Epidermal melanocyte (primary cell): Measurements from ENCODE around the gene PEX11G.
A peak's percentile ranks its signal among the peaks of the same experiment; 100 is the strongest.

ENCODE experiments used
- DNase-seq: peaks from one replicate; pipeline ENCODE4 v3.0.0; 2011; ENCODE audit warnings: low spot score; ENCODE audit not compliant: insufficient read length

The PEX11G gene

DNA sequence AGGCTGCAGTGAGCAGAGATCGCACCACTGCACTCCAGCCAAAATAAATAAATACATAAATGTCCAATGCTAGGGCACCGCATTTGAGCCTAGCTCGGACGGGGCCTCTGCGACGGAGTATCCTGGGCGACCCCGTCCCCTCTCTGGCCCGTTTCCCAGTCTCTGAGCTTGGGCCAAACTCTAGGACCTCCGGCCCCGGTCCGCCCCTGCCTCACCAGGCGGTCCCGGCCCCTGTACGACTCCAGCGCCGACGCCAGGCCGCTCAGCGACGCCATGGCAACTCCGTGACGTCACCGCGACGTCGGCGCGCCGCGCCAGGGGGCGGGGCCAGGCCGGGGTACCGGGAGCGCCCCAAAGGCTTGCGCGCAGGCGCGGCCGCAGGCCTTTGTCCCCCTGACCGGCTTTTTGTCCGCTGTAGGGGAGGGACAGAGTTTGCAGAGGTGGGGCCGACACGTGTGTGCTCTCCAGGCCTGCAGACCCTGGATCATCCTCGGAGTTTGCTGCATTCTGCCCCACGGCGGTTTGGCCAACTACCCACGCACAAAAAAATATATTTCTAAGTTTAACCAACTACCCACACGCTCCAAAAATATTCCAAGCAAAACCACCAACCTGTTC, at the start of gene PEX11G:
Gene PEX11G (minus strand): TSS at position 300 of the 618 bp plus-strand sequence. CDS start 25 bp downstream, at position 275.
- peak; percentile 98 for DNase-seq

DNA sequence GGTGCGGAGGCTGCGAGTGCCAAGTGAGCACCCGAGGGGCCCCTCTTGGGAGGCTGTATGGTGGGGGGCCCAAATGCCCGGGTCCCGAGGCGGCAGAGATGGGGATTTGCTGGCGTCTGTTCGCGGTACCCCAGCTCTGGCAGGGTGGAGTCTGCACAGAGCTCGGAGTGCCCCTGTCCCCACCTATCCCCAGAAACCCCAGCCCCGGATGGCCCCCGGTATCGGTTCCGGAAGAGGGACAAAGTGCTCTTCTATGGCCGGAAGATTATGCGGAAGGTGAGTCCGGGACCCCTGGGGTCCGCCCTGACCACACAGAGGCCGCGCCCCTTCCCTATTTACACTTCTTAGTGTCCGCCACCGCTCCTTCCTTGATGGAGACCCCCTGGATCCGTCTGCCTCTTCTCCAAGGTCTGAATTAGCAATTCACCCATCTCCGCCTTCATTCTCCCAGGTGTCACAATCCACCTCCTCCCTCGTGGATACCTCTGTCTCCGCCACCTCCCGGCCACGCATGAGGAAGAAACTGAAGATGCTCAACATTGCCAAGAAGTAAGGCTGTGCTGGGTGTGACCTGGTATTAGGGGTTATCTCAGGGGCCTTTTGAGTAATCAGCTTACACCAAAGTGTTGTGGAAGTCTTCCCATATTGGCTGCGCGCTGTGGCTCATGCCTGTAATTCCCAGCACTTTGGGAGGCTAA, 47.3 kb upstream of the PEX11G start:
- DNase-seq = no peak

DNA sequence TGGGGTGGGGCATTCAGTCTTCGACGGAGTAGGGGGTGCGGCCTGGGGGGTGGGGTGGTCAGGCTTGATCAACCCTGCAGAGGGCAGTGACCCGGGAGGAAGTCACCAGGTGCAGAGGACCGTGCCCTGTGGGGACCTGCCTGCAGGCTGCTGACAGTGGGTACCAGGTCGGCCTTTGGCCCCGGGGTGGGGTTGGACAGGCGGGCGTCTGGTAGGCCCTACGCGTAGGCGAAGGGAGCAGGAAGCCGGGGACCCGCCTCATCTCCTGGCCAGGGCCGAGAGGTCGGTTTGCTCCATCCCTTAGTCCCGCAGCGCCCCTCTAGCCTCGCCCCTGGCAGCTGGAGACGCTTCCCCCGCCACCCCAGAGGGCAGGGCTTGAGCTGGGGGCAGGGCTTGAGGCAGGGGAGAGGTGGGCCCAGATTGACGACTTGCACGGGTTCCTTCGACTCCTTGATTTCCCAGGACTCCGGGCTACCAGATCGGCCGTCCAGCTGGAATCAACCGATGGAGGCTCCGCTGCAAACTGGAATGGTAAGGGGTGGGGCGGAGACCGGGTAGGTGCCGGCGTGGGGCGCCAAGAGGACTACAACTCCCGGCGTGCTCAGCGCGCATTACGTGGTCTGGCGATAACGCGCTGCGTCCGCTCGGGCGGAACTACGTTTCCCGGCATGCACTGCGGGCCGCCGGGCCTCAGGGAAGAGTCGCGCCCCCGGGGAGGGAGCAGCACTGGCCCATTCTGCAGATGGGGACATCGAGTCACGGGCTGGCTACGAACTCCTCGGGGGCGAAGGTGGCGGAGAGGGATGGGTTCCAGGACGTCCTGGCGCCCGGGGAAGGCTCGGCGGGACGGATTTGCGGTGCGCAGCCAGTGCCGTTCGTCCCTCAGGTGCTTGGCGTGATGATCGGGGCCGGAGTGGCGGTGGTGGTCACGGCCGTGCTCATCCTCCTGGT, 46.5 kb upstream of the PEX11G start, which contains the start of gene PNPLA6:
Gene PNPLA6 (plus strand): TSS at position 671 of the 951 bp plus-strand sequence. CDS start 72 bp downstream, at position 743.
- DNase-seq = peak; percentile 99

DNA sequence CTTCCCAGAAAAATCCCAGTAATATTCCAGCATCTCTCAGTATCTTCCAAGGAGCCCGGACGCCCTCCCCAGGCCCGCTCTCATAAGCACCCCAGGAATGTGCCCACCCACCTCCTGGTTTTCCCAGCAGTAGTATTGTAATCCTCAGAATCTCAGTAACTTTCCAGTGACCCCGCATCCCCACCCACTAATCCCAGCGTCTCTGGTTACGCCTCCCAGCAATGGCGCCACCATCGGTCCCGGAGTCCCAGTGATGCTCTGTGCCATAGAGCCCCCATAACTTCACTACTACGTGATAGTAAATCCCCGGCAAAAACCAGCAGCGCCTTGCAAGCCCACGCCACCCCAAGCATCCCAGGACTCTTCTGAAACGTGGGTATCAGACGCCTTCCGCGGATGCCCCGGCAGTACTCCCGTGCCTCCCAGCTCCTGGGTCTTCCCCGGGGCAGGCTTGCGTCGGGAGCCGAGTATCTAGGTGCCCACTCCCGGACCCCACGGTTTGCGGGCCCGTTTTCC, 45.8 kb upstream of the PEX11G start:
- DNase-seq = peak; percentile 89

DNA sequence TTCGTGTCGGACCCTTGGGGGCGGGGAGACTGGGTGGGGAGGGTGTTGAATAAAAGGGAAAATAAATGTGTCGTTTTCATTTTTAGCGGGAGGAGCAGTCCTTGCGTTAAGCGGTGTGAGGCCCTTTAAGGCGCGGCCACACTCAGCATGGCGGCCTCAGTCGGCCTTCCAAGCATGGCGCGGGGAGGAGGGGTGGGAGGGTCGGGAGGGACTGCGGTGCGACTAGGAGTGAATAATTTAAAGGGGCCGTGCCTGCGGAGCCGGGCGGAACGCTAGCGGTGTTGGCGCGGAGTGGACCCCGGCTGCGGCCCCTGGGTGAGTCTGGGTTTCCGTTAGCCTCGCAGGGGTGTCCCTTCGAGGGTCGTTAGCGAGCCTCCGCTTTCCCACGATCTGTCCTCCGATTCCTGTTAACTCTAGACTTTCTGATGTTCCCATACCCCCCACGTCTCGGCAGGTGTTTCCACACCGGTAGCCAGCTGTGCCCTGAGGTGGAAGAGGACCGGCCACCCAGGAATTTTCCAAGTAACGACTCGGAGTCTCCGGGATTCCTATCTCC, 45.2 kb upstream of the PEX11G start:
- peak; percentile 97 for DNase-seq

DNA sequence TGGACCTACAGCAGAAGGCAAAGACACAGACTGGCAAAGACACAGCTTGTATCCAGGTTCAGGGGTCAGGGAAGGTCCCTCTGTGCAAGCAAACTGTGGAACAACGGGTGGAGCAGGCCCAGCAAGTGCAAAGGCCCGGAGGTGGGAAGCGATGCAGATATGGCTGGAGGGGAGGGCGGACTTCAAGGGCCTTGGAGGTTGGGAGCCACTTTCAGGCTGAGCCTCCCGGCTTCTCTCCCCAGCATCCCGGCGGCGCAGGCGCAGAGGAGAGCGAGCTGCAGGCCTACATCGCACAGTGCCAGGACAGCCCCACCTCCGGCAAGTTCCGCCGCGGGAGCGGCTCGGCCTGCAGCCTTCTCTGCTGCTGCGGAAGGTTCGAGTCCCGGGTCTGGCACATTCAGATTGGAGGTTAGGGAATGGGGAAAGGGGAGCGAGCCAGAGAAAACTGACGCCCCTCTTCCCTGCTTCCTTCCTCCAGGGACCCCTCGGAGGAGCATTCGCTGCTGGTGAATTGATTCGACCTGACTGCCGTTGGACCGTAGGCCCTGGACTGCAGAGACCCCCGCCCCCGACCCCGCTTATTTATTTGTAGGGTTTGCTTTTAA, 44.5 kb upstream of the PEX11G start:
- peak; percentile 36 for DNase-seq

DNA sequence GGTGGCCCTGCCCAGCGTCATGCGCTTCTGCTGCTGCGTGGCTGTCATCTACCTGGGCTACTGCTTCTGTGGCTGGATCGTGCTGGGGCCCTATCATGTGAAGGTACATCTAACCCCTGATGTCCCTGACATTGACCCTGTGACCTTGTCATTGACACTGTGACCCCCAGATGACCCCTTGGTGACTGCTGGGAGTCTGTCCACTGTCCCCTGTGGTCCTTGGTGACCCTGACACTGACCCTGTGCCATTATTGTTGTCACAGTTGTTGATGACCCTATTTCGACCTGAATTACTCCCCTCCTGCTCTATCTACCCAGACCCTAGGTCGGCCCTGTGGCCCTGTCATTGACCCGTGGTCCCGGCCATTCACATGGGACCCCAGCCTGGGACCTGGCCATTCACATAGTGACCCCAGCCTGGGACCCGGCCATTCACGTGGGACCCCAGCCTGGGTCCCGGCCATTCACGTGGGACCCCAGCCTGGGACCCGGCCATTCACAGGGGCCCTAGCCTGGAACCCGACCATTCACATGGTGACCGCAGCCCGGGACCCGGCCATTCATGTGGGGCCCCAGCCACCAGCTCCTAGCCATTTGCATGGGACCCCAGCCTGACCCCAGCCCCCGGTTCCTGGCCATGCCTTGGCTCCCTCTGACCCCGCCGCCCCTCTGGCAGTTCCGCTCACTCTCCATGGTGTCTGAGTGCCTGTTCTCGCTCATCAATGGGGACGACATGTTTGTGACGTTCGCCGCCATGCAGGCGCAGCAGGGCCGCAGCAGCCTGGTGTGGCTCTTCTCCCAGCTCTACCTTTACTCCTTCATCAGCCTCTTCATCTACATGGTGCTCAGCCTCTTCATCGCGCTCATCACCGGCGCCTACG, 41.0 kb upstream of the PEX11G start:
- no peak for DNase-seq

DNA sequence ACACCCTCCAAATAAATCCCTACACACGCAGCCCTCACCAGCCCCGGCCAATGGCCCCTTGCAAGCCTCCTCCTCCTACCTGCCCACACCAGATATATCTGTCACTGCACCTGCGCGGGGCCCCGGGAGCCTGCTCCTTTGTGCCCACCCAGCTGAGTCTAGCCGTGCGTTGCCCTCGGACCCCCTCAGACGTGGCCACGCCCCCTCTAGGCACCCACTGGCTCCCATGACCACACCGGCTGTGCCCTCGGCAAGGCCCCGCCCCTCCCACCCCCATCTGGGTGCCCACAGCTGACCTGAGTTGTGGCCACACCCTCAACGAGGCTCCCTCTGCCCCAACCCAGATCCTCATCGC, 40.4 kb upstream of the PEX11G start:
- DNase-seq = no peak

DNA sequence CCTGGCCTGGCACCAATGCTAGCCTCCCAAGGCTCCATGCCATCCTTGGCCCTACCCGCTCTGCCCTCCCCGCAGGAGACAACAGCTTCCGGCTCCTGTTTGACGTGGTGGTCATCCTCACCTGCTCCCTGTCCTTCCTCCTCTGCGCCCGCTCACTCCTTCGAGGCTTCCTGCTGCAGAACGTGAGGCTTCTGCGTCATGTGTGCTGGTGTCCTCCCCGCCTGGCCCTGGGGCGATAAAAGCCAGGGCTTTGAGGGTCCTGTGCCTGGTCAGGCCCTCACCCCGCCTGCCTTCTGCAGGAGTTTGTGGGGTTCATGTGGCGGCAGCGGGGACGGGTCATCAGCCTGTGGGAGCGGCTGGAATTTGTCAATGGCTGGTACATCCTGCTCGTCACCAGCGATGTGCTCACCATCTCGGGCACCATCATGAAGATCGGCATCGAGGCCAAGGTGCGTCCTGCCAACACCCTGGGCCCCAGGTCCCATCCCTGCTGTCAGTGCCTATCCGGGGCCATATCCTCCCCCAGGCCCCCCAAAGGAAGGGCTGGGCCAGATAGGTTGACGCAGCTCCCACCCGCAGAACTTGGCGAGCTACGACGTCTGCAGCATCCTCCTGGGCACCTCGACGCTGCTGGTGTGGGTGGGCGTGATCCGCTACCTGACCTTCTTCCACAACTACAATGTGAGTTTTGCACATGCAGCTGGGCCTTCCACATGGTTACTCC, 39.8 kb upstream of the PEX11G start:
- DNase-seq = no peak

DNA sequence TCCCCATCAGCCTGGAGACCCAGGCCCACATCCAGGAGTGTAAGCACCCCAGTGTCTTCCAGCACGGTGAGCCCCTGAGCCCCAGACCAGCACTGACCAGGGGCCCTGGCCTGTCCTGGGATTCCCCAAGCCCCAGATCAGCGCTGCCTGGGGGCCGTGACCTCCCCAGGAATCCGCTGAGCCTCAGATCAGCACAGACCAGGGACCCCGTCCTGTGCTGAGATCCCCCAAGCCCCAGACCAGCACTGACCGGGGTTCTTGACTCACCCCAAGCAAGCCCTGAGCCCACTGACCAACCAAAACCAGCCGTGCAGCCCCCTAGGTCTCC, 39.3 kb upstream of the PEX11G start:
- DNase-seq = no peak

DNA sequence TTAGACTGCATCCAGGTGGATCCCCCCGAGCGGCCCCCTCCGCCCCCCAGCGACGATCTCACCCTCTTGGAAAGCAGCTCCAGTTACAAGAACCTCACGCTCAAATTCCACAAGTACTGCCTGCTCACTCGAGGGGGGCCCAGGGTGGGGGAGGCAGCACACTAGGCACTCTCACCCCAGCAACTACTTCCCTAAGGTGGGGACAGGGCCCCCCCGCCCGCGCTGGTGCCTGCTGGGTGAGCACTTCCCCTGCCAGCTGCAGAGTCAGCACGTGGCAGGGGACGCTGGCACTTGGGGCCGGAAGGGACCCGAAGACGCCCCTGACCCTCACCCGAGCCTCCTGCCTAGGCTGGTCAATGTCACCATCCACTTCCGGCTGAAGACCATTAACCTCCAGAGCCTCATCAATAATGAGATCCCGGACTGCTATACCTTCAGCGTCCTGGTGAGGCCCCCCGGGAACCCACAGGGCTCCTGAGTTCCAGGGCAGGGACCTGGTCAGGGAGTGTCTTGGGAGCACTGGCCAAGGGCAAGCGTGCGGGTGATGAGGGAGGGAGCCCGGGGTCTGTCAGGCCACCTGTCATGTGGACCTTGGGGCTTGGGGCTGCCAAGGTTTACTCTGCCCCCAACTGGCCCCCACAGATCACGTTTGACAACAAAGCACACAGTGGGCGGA, 38.8 kb upstream of the PEX11G start:
- no peak for DNase-seq

DNA sequence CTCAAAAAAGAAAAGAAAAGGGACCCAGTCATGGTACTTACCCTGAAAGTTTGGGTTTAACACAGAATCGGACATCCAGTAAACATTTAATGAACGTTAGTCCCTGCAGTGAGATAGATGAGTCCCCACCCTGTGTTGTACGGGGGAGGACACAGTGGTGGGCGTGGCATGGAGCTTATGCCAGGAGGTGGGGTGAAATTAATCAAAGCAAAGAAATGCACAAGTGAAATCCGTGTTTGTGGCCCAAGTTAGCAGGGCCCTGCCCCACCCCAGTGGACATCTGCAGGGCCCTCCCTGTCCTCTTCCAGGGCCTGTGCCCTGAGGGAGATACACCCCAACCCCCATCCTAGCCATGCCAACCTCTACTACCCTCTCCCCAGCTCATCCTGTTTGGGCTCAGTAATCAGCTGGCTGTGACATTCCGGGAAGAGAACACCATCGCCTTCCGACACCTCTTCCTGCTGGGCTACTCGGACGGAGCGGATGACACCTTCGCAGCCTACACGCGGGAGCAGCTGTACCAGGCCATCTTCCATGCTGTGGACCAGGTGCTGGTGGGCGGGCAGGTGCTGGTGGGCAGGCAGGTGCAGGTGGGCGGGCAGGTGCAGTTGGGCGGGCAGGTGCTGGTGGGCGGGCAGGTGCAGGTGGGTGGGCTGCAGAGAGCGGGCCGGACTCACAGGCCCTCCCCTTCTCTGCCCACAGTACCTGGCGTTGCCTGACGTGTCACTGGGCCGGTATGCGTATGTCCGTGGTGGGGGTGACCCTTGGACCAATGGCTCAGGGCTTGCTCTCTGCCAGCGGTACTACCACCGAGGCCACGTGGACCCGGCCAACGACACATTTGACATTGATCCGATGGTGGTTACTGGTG, 37.5 kb upstream of the PEX11G start:
- DNase-seq = no peak

DNA sequence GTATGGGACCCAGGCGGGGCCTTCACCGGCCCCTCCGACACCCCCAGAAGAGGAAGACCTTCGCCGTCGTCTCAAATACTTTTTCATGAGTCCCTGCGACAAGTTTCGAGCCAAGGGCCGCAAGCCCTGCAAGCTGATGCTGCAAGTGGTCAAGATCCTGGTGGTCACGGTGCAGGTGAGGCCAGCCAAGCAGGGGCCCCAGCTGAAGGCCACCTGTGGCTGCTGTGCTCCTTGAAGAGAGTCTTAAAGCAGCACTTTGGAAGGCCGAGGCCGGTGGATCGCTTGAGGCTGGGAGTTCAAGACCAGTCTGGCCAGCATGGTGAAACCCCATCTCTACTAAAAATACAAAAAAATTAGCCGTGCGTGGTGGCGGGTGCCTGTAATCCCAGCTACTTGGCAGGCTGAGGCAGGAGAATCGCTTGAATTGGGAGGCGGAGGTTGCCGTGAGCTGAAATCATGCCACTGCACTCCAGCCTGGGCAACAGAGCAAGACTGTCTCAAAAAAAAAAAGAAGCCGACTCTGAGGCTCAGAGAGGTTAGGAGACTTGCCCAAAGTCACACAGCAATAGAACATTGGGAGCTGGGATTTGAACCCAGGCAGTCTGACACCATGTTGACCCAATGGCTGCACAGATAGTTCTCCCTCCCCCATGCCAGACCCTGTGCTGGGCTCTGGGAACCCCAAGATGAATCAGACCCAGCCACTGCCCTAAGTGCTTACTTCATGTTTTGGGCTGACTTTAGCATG, 36.3 kb upstream of the PEX11G start:
- DNase-seq = no peak

DNA sequence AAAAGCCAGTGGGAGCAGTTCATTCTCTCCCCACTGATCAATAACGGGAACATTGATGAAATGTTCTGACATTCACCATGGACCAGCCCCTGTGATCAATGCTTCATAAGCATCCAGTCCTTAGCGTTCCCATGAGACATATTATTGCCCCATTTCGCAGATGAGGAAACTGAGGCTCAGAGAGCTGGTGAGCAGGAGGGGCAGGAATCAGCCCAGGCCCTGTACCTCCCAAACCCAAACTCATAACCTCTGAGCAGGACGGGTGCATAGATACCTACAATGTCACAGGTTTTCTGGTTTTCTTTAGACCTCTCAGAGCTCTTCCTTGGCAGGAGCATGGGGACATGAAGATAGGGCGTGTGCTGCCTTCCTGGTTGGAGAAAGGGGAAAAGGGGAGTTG, 35.7 kb upstream of the PEX11G start:
- no peak for DNase-seq

DNA sequence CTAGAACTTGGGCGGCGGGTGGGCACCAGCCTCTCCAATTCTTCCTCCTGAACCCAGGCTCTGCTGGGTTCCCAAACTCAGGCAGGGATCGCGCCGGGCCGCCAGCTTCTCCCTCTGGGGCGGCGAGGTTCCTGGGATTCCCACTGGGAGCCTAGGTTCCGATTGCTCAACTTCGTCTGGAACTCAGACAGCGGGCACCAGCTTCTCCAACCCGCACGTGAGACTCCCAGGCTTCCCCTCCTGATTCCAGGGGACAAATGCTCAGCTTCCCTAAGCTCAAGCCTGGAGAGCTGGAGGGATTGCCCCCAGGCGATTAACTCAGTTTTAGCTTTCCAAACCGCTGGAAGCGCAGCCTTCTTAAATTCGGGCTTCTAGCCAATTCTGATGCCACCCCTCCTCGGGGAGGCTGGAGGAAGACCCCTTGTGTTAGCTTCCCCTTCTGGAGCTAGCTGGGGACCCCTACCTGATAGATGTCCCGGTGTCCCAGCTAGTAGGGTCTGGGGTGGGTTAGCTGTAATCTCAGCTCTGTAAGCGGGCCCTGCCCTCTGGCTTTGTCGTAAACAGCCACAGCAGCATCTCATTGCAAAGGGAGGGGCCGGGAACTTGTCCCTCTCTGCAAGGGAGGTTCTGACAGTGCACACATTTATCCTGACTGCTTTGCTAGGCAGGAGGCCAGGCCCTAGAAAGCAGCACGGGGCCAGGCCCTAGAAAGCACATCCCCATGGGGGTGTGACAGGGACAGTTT, 34.3 kb upstream of the PEX11G start:
- DNase-seq = peak; percentile 38

DNA sequence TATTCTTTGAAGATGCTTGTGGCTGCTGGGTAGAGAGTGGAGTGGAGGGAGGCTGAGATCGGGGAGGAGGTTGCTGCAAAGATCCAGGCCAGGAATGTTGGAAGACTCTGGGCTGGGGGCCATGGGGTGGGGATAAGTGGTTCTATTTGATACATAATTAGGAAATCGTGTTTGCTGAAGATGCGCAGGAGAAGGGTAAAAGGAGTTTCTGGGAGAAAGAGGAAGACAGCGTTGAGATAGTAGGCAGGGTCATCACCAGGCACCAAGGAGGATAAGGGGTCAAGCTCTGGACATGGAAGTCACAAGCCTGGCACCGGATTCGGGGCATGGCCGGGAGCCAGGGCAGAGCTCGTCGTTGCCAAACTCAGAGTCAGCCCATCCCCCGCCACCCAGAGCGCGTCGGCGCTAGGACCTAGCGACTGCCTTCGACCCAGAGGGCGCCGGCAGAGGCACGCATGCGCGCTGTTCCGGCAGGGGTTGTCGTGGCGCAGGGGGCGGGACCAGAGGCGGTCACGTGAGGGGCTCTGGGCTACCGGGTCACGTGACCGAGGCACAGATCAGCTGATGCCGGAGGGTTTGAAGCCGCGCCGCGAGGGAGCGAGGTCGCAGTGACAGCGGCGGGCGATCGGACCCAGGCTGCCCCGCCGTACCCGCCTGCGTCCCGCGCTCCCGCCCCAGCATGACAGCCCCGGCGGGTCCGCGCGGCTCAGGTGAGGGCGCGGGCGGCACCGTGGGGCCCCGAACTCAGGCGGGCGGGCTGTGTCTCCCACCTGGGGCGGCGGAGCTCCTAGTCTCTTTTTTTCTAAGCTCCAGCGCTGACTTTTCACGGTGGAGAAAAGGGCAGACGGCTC, 33.5 kb upstream of the PEX11G start, which contains the start of gene MCOLN1:
Gene MCOLN1 (plus strand): TSS at position 553 of the 851 bp plus-strand sequence. CDS start 127 bp downstream, at position 680.
- peak; percentile 100 for DNase-seq
